MCF 10A (cell line): ENCODE data around the gene IMMP2L. TPM values are rescaled to one million over a fixed set of nuclear protein-coding genes. Genes with fewer than 3 reads are reported as not detected.

ENCODE experiments used
- BruUV-seq: library from RNA; stranded (reverse); fragments of 400-500 nt; replicated peaks from 2 replicates; lab custom pipeline; 2021; lab: Mats Ljungman, UMichigan
- CTCF ChIA-PET: fragments of 300-600 bp; sonication (Branson Sonifier 250); formaldehyde crosslinking; extraction: SDS; loops from one replicate; lab custom pipeline; 2021; ENCODE audit warnings: antibody characterized with exemption, inconsistent platforms; lab: Yijun Ruan, JAX
- POLR2A ChIA-PET: fragments of 300-600, 350-650 bp; sonication (Branson Sonifier 250); formaldehyde crosslinking; extraction: SDS; loops from one replicate; lab custom pipeline; 2020; ENCODE audit warnings: antibody characterized with exemption, inconsistent platforms; lab: Yijun Ruan, JAX
- DNase-seq: peaks from one replicate; pipeline ENCODE4 v3.0.0-alpha.2; 2018; ENCODE audit not compliant: unreplicated experiment
- H3K27ac Mint-ChIP-seq: one replicate; pipeline ENCODE4 v1.8.0; 2022; ENCODE audit warnings: mild to moderate bottlenecking, low read depth, mixed read lengths; ENCODE audit not compliant: unreplicated experiment
- H3K27me3 Mint-ChIP-seq: one replicate; pipeline ENCODE4 v1.8.0; 2022; ENCODE audit warnings: mixed read lengths; ENCODE audit not compliant: insufficient read depth, unreplicated experiment
- H3K36me3 Mint-ChIP-seq: one replicate; pipeline ENCODE4 v1.8.0; 2022; ENCODE audit warnings: mild to moderate bottlenecking, moderate library complexity, mixed read lengths; ENCODE audit not compliant: insufficient read depth, unreplicated experiment
- H3K4me1 Mint-ChIP-seq: one replicate; pipeline ENCODE4 v1.8.0; 2022; ENCODE audit warnings: mixed read lengths; ENCODE audit not compliant: insufficient read depth, unreplicated experiment
- H3K4me3 Mint-ChIP-seq: one replicate; pipeline ENCODE4 v1.8.0; 2022; ENCODE audit warnings: mild to moderate bottlenecking, moderate library complexity, mixed read lengths; ENCODE audit not compliant: unreplicated experiment
- H3K9me3 Mint-ChIP-seq: one replicate; pipeline ENCODE4 v1.8.0; 2022; ENCODE audit warnings: mixed read lengths; ENCODE audit not compliant: unreplicated experiment
- CTCF ChIP-seq: fragments of 200-600 bp; IDR thresholded peaks from one replicate; pipeline ENCODE4 v1.8.0; 2022; ENCODE audit warnings: antibody characterized with exemption, mild to moderate bottlenecking; ENCODE audit not compliant: unreplicated experiment
- intact Hi-C: fragments of 100-400 bp; cut with micrococcal nuclease; formaldehyde crosslinking; loops from 2 replicates; pipeline ENCODE4 v1.14.1; 2022
- total RNA-seq: library from RNA; stranded (reverse); gene quantifications from 2 replicates; pipeline ENCODE4 v1.2.3, GENCODE V29; 2022

IMMP2L gene
- total RNA-seq, 1 experiment from 2014 or later: 23.7 TPM

- H3K27ac Mint-ChIP-seq: no peak overlapping the region
- TF ChIP-seq CTCF: no peak
These were observed 338.5 kb downstream of the IMMP2L start for GRCh38 chr7:111223802-111224253.

GRCh38 chr7:111215550-111215949 lies 346.7 kb downstream of the IMMP2L start:
- intact Hi-C loops: no loop called here
- Mint-ChIP-seq H3K9me3 (no peaks in the 10 kb centered on the region), H3K27me3 (no peaks in the 10 kb centered on the region), H3K4me1 (no peaks in the 10 kb centered on the region), H3K36me3 (no peaks in the 10 kb centered on the region), H3K4me3 (no peak overlapping the region), H3K27ac (no peak overlapping the region)
- no peak for TF ChIP-seq CTCF
- ChIA-PET POLR2A (interaction anchor here (0.6 to 1.0 kb wide), 2 partner anchors 18 to 173 kb away, joined by 3 read pairs; no protein-coding TSS in a partner anchor), CTCF (no interaction called here)
- no TSS peak for BruUV-seq
- DNase-seq: no peak

More at GRCh38 chr7:111223802-111224253, 338.5 kb downstream of the IMMP2L start:
- Mint-ChIP-seq H3K36me3 (no peaks in the 10 kb centered on the region), H3K4me3 (no peak overlapping the region), H3K27me3 (no peaks in the 10 kb centered on the region), H3K4me1 (no peaks in the 10 kb centered on the region), H3K9me3 (no peaks in the 10 kb centered on the region)
- no peak for DNase-seq
- POLR2A ChIA-PET: no interaction called here
- no TSS peak for BruUV-seq
- CTCF ChIA-PET: no interaction called here
- intact Hi-C loops: no loop called here

- Mint-ChIP-seq H3K27ac (no peak overlapping the region), H3K4me1 (no peaks in the 10 kb centered on the region)
These were observed 349.3 kb downstream of the IMMP2L start for GRCh38 chr7:111212857-111213523.

More at GRCh38 chr7:111212857-111213523, 349.3 kb downstream of the IMMP2L start:
- H3K9me3 Mint-ChIP-seq: no peaks in the 10 kb centered on the region
- no TSS peak for BruUV-seq
- ChIA-PET CTCF (interaction anchor here (0.7 to 1.1 kb wide), 2 partner anchors 9 to 12 kb away, joined by 3 to 4 read pairs; no protein-coding TSS in a partner anchor), POLR2A (no interaction called here)
- TF ChIP-seq CTCF: no peak
- no peak for DNase-seq
- intact Hi-C loops: no loop called here
- no peaks in the 10 kb centered on the region for H3K27me3 Mint-ChIP-seq
- H3K4me3 Mint-ChIP-seq: no peak overlapping the region
- H3K36me3 Mint-ChIP-seq: peaks cover 2% of the 10 kb centered on the region
